GM19328 (cell line): ENCODE data around the gene SEMA4C.

ENCODE experiments used
- ATAC-seq: cut with Tn5 transposase; IDR thresholded peaks from one replicate; pipeline ENCODE4 v1.9.1; 2021; ENCODE audit warnings: mild to moderate bottlenecking, moderate library complexity; ENCODE audit not compliant: unreplicated experiment

Gene SEMA4C

GRCh38 chr2:96869822-96870625 is at the start of gene SEMA4C:
Gene SEMA4C (minus strand): TSS chr2:96870080. CDS start chr2:96867886, 2,194 bp downstream.
- no peak for ATAC-seq

- no peak for ATAC-seq
Observed at GRCh38 chr2:96918754-96919550, 49.1 kb upstream of the SEMA4C start.

DNA sequence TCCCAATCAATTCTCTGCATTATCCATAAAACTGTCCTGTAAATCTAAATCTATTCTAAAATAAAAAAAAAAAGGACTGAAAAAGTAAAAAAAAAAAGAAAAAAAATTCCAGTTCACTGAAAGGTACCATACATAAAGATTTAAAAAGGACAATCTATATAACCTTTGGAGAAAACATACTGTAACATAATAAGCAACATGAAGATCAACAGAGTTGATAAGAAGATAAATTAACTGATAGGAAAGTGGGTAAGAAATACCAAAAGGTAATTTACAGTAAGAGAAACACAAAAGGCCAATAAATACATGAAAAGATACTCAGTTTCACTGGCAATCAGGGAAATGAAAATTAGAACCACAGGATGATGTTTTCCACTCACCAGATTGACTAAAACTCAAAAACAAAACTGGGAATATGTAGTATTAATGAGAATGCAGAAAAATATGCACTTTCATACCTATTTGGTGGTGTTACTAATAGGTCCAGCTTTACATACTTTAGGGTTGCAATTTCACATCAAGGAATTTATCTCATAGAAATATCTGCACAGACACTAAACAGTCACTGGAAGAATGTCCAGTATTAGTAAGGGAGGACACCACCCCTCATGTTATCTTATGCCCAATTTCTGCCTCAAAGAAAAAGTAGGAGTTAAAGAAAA is 48.3 kb upstream of the SEMA4C start:
- no peak for ATAC-seq

- ATAC-seq, result no peak
Observed at GRCh38 chr2:96916646-96917543, 47.0 kb upstream of the SEMA4C start.

- ATAC-seq, result no peak
Observed at GRCh38 chr2:96916156-96916630, 46.3 kb upstream of the SEMA4C start.

DNA sequence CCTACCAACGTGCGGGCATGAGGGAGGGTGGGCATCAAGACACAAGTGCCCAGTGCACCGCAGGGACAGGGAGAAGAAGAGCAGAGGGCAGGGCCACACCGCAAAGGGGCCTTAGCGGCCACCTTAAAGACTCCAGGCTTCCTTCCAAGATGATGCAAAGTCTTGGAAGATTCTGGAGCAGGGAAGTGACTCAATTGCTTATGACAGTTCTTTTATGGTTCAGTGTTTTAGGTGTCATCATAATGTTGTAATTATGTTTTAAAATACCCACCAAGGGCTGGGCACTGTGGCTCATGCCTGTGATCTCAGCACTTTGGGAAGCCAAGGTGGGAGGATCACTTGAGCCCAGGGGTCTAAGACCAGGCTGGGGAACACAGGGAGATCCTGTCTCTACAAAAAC is 44.5 kb upstream of the SEMA4C start:
- no peak for ATAC-seq

GRCh38 chr2:96913398-96914202 is 43.7 kb upstream of the SEMA4C start:
- ATAC-seq, result no peak

GRCh38 chr2:96913117-96913397 is 43.2 kb upstream of the SEMA4C start:
- no peak for ATAC-seq

DNA sequence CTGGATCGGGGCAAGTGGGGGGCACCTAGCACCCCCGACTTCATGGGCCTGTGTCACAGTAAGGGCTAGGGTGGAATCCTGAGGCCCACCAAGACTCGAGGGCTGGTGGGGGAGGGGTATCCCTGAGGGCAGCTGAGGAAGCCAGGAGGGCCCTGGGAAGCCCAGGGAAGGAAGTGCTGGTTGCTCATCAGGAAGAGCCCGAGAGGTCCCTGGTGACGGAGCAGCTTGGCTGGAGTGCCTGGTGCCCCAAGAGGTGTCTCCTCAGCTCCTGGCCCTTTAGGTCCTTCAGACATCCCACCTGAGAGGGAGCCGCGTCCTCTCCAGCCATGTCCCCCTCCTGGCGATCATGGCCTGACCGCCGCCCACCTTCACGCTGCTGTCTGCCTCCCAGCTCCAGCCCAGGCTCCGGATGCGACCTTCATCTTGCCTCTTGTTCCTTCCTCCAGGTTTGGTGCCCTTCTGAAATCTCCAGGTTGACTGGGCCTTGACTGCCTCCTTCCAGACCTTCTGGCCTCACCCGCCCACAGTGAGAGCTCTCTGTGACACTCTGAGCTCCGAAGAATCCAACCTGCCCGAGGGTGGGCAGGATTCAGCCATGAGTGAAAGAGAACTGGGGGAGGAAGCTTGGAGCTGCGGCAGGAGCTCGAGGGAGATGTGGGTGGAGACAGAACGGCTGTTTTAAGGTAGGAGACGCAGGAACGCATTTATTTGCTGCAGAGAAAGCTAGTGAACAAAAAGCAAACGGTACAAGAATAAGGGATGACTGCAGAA is 42.7 kb upstream of the SEMA4C start:
- ATAC-seq, result no peak

GRCh38 chr2:96909611-96910021 is 39.7 kb upstream of the SEMA4C start:
- no peak for ATAC-seq

DNA sequence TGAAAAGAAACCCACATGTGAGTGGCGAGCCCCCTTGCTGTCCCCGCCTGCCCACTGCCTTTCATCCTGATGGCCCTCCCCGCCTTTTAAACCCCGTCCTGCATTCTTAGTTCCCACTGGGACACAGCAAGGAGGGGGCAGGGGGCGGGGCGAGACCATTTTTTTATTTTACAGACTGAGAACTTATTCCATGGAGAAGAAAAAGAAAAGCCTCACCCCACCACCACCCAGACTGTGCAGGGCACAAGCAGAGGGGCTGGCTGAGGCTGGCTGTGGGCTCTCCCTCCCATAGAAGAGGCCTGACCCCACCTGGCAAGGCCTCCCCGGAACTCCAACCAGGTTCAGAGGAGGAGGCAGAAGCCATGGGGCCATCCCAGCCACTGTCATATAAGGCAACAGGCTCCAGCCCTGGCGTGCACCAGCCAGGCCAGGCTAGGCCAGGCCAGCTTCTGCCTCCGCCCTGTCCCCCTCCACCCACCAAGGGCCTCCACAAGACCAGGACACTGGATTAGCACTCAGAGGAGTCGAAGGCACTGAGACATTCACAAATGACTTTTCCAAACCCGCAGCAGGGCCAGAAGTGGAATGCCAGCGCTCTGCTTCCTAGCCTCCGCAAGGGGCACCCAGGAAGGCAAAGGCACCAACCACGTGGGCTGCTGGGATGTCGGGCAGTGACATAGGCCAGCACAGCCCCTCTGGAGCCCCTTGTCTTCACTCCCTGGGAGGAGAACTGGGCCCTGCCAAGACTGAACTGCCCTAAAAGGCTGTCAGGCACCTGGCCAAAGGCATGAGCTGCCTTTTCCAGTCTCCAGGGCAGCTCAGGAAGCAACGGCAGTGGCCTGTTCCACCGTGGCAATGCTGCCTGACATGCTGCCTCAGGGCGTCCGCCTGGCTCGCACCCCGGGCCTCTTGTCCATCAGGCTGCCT is 37.5 kb upstream of the SEMA4C start:
- no peak for ATAC-seq

DNA sequence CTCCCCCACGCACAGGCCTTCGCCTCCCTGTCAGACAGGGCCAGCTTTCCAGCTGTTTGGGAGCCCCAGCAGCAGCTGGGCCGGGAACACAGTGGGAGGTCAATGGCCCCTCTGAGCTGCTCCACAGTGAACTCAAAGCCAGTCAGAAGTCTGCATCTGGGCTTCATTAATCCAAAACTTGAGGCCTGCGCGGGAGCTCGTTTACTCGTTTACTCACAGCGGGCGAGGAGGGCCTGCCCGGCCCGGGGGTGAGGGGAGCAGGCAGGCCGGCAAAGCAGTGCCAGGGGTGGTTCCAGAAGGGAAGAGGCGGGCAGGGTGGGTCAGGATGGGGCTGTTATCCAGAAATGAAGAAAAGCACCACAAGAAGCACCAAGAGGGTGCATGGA is 36.8 kb upstream of the SEMA4C start:
- no peak for ATAC-seq

DNA sequence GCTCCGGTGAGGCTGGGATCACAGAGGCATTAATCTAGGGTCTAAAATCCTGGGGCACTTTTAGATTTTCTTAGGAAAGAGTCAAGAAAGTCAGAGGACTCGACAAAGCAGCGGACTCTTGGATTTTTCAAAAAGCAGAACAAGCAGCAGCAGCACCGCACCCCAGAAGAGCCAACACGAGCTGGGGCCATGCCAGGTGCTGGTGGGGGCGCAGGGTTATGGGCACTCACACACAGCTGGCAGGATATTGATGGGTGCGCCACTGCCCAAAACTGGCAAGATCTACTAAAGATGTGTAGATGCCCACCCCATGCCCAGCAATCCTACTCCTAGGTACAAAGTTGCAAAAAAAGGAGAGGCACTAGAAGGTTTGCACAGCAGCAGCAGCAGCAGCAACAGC is 33.9 kb upstream of the SEMA4C start:
- no peak for ATAC-seq

GRCh38 chr2:96903318-96903717 is 33.4 kb upstream of the SEMA4C start:
- no peak for ATAC-seq

DNA sequence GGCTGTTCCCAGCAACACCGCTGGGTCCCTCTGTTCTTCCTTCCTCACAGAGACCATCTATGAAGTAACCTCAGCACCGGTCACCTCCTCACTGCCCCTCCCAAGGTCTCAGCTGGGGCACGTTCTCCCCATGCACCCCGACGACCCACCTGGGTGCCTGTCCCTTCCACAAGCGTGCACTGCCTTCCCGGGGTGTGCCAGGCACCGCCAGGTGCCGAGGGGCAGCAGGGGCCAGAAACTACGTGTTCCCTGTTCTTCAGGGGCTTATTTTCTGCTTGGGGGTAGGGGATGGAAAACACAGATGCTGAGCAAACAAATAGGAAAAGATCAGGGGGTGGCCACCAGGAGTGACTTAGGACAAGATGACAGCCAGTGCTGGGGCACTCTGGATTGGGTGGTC is 30.4 kb upstream of the SEMA4C start:
- no peak for ATAC-seq

DNA sequence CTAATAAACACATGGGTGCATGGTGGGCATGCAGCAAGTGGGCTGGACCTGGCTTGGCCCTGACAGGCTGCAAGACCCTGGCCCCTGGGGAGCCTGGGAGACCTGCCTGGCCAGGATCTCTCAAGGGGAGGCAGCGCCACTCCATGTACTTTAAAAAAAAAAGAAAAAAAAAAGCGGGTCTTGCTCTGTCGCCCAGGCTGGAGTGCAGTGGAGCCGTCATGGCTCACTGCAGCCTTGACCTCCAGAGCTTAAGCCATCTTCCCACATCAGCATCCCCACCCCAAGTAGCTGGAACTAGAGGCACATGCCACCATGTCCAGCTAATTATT is 29.5 kb upstream of the SEMA4C start:
- ATAC-seq, result no peak

DNA sequence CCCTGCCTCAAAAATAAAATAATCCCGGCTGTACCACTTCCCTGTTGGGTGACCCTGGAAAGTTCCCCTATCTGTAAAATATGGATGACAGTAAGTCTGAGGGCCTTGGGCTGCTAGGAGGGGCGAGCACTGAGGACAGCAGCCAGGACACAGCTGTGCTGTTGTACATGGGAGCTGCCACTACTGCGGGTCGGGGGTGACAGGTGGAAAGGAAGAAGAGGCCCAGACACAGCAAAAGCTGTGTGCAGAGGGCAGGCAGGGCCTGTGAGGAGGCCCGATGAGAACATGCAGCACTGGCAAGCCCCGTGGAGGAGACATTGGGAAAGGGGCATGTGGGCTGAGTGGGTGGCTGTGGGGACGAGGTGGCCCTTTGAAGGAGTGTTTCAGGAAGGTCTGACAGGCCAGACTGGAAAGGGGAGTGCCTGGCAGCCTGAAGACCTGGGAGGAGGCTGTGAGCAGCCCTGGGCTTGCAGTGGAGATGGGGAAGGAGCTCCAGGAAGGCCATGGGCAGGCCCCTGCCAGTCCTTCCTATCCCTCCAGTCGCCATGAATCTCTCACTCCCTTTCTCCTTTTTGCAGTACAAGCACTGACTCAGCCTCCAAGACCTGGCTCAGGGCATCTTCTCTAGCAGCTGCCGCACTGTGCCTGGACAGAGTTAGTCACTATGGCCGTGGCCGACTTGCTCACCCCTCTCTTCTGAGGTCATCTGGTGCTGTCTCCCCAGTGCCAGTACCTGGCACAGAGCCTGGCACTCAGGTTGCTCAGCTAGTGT is 28.9 kb upstream of the SEMA4C start:
- no peak for ATAC-seq

DNA sequence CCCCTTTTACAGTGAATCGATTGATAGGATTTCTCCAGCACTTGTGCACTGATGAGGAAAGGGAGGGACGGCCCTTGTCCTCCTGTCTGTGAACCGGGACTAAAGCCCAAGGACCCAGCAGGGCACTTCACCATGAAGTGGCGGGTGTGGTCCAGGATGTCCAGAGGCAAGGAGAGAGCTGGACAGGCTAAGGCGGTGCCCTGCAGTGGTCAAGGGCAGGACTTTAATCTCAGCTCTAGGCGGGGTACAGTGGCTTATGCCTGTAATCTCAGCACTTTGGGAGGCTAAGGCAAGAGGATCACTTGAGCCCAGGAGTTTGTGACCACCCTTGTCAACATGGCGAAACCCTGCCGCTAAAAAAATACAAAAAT is 28.2 kb upstream of the SEMA4C start:
- no peak for ATAC-seq
